Activated CD4-positive, alpha-beta T cell treated with anti-CD3 and anti-CD28 coated beads, Interleukin-2, amount 10 ng/mL, durations not matched to agents 24 days and 14 days (primary cell): ENCODE data around the gene ATP5MK. TPM values are rescaled to one million over a fixed set of nuclear protein-coding genes. Genes with fewer than 3 reads are reported as not detected.
"Not testable (repeated sequence)": the region's sequence is repeated elsewhere in the genome, so short reads cannot be mapped to it uniquely, and the experiment has no call there.

Experiments used
- DNase-seq: peaks from one replicate; pipeline ENCODE4 v3.0.0; 2022
- H3K27ac Mint-ChIP-seq: one replicate; pipeline ENCODE4 v1.8.0; 2022; ENCODE audit warnings: mild to moderate bottlenecking, mixed read lengths
- H3K27me3 Mint-ChIP-seq: one replicate; pipeline ENCODE4 v1.8.0; 2022; ENCODE audit warnings: mixed read lengths
- H3K36me3 Mint-ChIP-seq: one replicate; pipeline ENCODE4 v1.8.0; 2022; ENCODE audit warnings: low read depth, mild to moderate bottlenecking, mixed read lengths
- H3K4me1 Mint-ChIP-seq: one replicate; pipeline ENCODE4 v1.8.0; 2021; ENCODE audit warnings: mixed read lengths
- H3K4me3 Mint-ChIP-seq: one replicate; pipeline ENCODE4 v1.8.0; 2022; ENCODE audit warnings: mild to moderate bottlenecking, moderate library complexity, mixed read lengths
- H3K9me3 Mint-ChIP-seq: one replicate; pipeline ENCODE4 v1.8.0; 2021; ENCODE audit warnings: mixed read lengths
- intact Hi-C: fragments of 100-400 bp; cut with micrococcal nuclease; formaldehyde crosslinking; loops from one replicate; pipeline ENCODE4 v1.15.1; 2023
- total RNA-seq: library from RNA; stranded (reverse); gene quantifications from 2 replicates; pipeline ENCODE4 v1.2.3, GENCODE V29; 2022

ATP5MK gene
- total RNA-seq, 1 donor from 2014 or later = 504 TPM

GRCh38 chr10:103373544-103373943 is 22.7 kb downstream of the ATP5MK start:
- H3K36me3 Mint-ChIP-seq = peaks cover 33% of the 10 kb centered on the region
- no peaks in the 10 kb centered on the region for H3K27me3 Mint-ChIP-seq
- peak overlapping the region; percentile 62 for H3K27ac Mint-ChIP-seq
- intact Hi-C loops = no loop called here
- DNase-seq = no peak
- no peaks in the 10 kb centered on the region for H3K9me3 Mint-ChIP-seq
- no peak overlapping the region for H3K4me3 Mint-ChIP-seq
- H3K4me1 Mint-ChIP-seq = peaks cover 20% of the 10 kb centered on the region

DNA sequence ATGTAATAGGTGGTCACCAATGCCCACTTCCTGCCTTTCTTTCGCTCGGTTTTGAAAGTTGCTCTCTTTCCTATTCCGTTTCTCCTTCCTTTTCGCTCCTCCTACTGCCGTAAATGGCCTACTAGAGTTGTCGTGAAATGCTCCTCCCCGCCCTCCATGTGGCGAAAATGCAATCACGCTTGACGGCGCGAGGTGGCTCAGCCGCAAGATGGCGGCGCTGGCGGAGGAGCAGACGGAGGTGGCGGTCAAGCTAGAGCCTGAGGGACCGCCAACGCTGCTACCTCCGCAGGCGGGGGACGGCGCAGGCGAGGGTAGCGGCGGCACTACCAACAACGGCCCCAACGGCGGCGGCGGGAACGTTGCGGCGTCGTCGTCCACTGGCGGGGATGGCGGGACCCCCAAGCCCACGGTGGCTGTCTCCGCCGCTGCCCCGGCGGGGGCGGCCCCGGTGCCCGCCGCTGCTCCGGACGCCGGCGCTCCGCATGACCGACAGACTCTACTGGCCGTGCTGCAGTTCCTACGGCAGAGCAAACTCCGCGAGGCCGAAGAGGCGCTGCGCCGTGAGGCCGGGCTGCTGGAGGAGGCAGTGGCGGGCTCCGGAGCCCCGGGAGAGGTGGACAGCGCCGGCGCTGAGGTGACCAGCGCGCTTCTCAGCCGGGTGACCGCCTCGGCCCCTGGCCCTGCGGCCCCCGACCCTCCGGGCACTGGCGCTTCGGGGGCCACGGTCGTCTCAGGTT is 28.3 kb downstream of the ATP5MK start, which contains the start of gene TAF5:
Gene TAF5, plus strand, starts transcription at position 195 of the 737 bp plus-strand sequence. Its CDS starts 14 bp downstream, at position 209.
- Mint-ChIP-seq H3K9me3 (no peaks in the 10 kb centered on the region), H3K27ac (peak within 1 kb of the TSS; percentile 92), H3K4me1 (peaks cover 12% of the 10 kb centered on the region), H3K4me3 (peak within 1 kb of the TSS; percentile 93), H3K36me3 (peaks cover 6% of the 10 kb centered on the region), H3K27me3 (peaks cover 4% of the 10 kb centered on the region)
- intact Hi-C loops = loop anchor here (1.0 to 10.0 kb wide), 7 partner anchors 17 to 726 kb away; partner anchors contain the start of genes ARL3, ATP5MK, BORCS7 and CNNM2
- peak; percentile 97 for DNase-seq

- intact Hi-C loops = loop anchor here (1.0 to 10.0 kb wide), 4 partner anchors 173 to 725 kb away; partner anchors contain the start of genes ARL3, CNNM2, NT5C2 and SFXN2
- Mint-ChIP-seq H3K27ac (peak overlapping the region; percentile 92), H3K36me3 (peaks cover 6% of the 10 kb centered on the region), H3K4me3 (peak overlapping the region; percentile 93), H3K9me3 (no peaks in the 10 kb centered on the region), H3K4me1 (peaks cover 12% of the 10 kb centered on the region), H3K27me3 (peaks cover 4% of the 10 kb centered on the region)
- no peak for DNase-seq
Measured at GRCh38 chr10:103367379-103367781, 28.9 kb downstream of the ATP5MK start.

- H3K9me3 Mint-ChIP-seq, H3K4me3 Mint-ChIP-seq, H3K4me1 Mint-ChIP-seq, H3K27ac Mint-ChIP-seq, DNase-seq, H3K36me3 Mint-ChIP-seq, H3K27me3 Mint-ChIP-seq: not testable (repeated sequence)
- intact Hi-C loops = loop anchor here (10.0 kb wide), 1 partner anchor 166 kb away; the partner anchor contains the start of gene NT5C2
Measured at GRCh38 chr10:103360791-103361190, 35.5 kb downstream of the ATP5MK start.

DNA sequence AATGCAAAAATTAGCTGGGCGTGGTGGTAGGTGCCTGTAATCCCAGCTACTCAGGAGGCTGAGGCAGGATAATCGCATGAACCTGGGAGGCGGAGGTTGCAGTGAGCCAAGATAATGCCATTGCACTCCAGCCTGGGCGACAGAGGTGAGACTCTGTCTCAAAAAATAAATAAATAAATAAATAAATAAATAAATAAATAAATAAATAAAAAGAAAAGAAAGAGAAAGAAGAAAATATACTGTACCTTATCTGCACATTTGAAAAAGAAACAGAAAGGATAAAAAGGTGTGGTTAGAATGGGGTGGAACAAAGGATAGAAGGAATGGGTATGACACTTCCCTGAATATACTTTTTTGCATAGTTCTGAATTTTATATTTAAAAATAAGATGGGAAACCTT is 36.8 kb downstream of the ATP5MK start:
- H3K36me3 Mint-ChIP-seq, H3K27me3 Mint-ChIP-seq, H3K27ac Mint-ChIP-seq, H3K4me3 Mint-ChIP-seq, DNase-seq, H3K4me1 Mint-ChIP-seq, H3K9me3 Mint-ChIP-seq, intact Hi-C loops: not testable (repeated sequence)

DNA sequence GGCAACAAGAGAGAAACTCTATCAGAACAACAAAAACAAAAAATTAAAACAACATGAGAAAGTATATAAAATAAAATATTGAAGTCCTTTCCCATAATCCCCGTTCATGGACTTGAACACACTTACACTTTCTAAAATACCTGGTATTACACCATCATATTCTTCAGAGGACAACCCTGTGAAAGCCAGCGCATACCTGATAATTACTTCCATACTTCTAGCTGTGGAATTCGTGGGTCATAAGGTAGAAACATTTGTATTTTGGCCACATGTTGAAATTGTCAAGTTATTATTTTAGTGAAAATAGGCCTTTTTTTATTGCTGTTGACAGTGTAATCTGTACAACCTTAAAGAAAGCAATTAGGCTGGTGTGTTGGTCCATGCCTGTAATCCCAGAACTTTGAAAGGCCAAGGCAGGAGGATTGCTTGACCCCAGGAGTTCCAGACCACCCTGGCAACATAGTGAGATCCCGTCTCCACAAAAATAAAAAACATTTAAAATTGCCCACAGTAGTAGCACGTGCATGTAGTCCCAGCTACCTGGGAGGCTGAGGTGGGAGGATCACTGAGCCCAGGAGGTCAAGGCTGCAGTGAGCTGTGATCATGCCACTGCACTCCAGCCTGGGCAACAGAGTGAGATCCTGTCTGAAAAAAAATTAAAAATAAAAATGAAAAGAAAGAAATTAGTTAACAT is 40.2 kb downstream of the ATP5MK start:
- H3K27me3 Mint-ChIP-seq = no peaks in the 10 kb centered on the region
- H3K4me3 Mint-ChIP-seq = no peak overlapping the region
- no peaks in the 10 kb centered on the region for H3K9me3 Mint-ChIP-seq
- intact Hi-C loops = no loop called here
- peaks cover 2% of the 10 kb centered on the region for H3K4me1 Mint-ChIP-seq
- no peak overlapping the region for H3K27ac Mint-ChIP-seq
- no peak for DNase-seq
- no peaks in the 10 kb centered on the region for H3K36me3 Mint-ChIP-seq

DNA sequence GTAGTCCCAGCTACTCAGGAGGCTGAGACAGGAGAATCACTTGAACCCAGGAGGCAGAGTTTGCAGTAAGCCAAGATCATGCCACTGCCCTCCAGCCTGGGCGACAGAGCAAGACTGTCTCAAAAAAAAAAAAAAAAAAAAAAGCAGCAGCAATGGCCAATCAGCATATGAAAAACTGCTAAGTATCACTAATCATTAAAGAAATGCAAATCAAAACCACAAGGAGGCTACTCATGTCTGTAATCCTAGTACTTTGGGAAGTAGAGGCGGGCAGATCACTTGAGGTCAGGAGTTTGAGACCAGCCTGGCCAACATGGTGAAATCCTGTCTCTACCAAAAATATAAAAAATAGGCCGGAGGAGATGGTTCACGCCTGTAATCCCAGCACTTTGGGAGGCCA is 41.7 kb downstream of the ATP5MK start:
- H3K9me3 Mint-ChIP-seq, H3K4me1 Mint-ChIP-seq, H3K27ac Mint-ChIP-seq, H3K4me3 Mint-ChIP-seq, H3K36me3 Mint-ChIP-seq, intact Hi-C loops, H3K27me3 Mint-ChIP-seq, DNase-seq: not testable (repeated sequence)

- no peak for DNase-seq
- no peak overlapping the region for H3K4me3 Mint-ChIP-seq
- intact Hi-C loops = no loop called here
- H3K9me3 Mint-ChIP-seq = no peaks in the 10 kb centered on the region
- H3K4me1 Mint-ChIP-seq = peaks cover 6% of the 10 kb centered on the region
- H3K36me3 Mint-ChIP-seq = peaks cover 7% of the 10 kb centered on the region
- H3K27ac Mint-ChIP-seq = no peak overlapping the region
- H3K27me3 Mint-ChIP-seq = no peaks in the 10 kb centered on the region
Measured at GRCh38 chr10:103353281-103353680, 43.0 kb downstream of the ATP5MK start.

- H3K9me3 Mint-ChIP-seq = no peaks in the 10 kb centered on the region
- peak within 1 kb of the TSS; percentile 95 for H3K27ac Mint-ChIP-seq
- peaks cover 13% of the 10 kb centered on the region for H3K36me3 Mint-ChIP-seq
- H3K4me3 Mint-ChIP-seq = peak within 1 kb of the TSS; percentile 96
- DNase-seq = peak; percentile 94
- H3K4me1 Mint-ChIP-seq = peaks cover 6% of the 10 kb centered on the region
- intact Hi-C loops = loop anchor here (1.0 kb wide), 2 partner anchors 18 to 46 kb away; partner anchors contain the start of genes ATP5MK and PDCD11
- no peaks in the 10 kb centered on the region for H3K27me3 Mint-ChIP-seq
Measured at GRCh38 chr10:103350517-103351260, 45.6 kb downstream of the ATP5MK start, which contains the start of gene PCGF6. PCGF6 (minus strand) TSS chr10:103351140; CDS start chr10:103351066, 74 bp downstream.

- H3K9me3 Mint-ChIP-seq = no peaks in the 10 kb centered on the region
- H3K36me3 Mint-ChIP-seq = peaks cover 14% of the 10 kb centered on the region
- DNase-seq = no peak
- peak overlapping the region; percentile 96 for H3K4me3 Mint-ChIP-seq
- no peaks in the 10 kb centered on the region for H3K27me3 Mint-ChIP-seq
- intact Hi-C loops = no loop called here
- H3K27ac Mint-ChIP-seq = peak overlapping the region; percentile 85
- H3K4me1 Mint-ChIP-seq = peaks cover 6% of the 10 kb centered on the region
Measured at GRCh38 chr10:103350175-103350516, 46.1 kb downstream of the ATP5MK start.

Other genes with a start within 250 kb of the ATP5MK start
- 51.8 and 57.6 TPM in 2 replicates for gene NT5C2, start 203.2 kb downstream of the ATP5MK start, total RNA-seq
- gene RPEL1, start 150.6 kb downstream of the ATP5MK start, total RNA-seq = not detected in 2 replicates
- 0.92 and 1.4 TPM in 2 replicates for gene INA, start 119.3 kb downstream of the ATP5MK start, total RNA-seq
- gene PCGF6, start 45.3 kb downstream of the ATP5MK start, total RNA-seq = 19.3 and 19.7 TPM in 2 replicates
- 11.9 and 12.1 TPM in 2 replicates for gene TAF5, start 28.5 kb downstream of the ATP5MK start, total RNA-seq
- 103 and 105 TPM in 2 replicates for gene PDCD11, start 151 bp upstream of the ATP5MK start, total RNA-seq
- gene CALHM2, start 55.9 kb upstream of the ATP5MK start, total RNA-seq = 14.0 and 17.5 TPM in 2 replicates
- not detected in 2 replicates for gene CALHM1, start 62.4 kb upstream of the ATP5MK start, total RNA-seq
- not detected in 2 replicates for gene CALHM3, start 82.8 kb upstream of the ATP5MK start, total RNA-seq
- 2.8 and 3.1 TPM in 2 replicates for gene NEURL1, start 97.2 kb upstream of the ATP5MK start, total RNA-seq